HG02884 (cell line): ENCODE measurements around the gene FCRL3.
A peak's percentile ranks its signal among the peaks of the same experiment; 100 is the strongest.

ENCODE experiments used
- ATAC-seq: cut with Tn5 transposase; IDR thresholded peaks from one replicate; pipeline ENCODE4 v1.9.1; 2021; ENCODE audit warnings: mild to moderate bottlenecking, moderate library complexity; ENCODE audit not compliant: unreplicated experiment

Gene FCRL3

GRCh38 chr1:157691285-157691920 lies 9.2 kb downstream of the FCRL3 start:
- no peak for ATAC-seq

- no peak for ATAC-seq
Measured at GRCh38 chr1:157682710-157683437, 17.7 kb downstream of the FCRL3 start.

- no peak for ATAC-seq
Measured at GRCh38 chr1:157678721-157679120, 21.8 kb downstream of the FCRL3 start.

GRCh38 chr1:157673008-157673407 lies 27.6 kb downstream of the FCRL3 start:
- no peak for ATAC-seq

GRCh38 chr1:157671895-157672294 lies 28.7 kb downstream of the FCRL3 start:
- ATAC-seq: no peak

GRCh38 chr1:157659576-157660247 lies 40.9 kb downstream of the FCRL3 start:
- ATAC-seq: no peak

- no peak for ATAC-seq
Measured at GRCh38 chr1:157658571-157658970, 42.0 kb downstream of the FCRL3 start.

- ATAC-seq: no peak
Measured at GRCh38 chr1:157653494-157653873, 47.1 kb downstream of the FCRL3 start.

GRCh38 chr1:157652859-157653493 lies 47.6 kb downstream of the FCRL3 start:
- peak; percentile 98 for ATAC-seq

GRCh38 chr1:157648317-157648716 lies 52.3 kb downstream of the FCRL3 start:
- ATAC-seq: no peak

- ATAC-seq: no peak
Measured at GRCh38 chr1:157646144-157646543, 54.4 kb downstream of the FCRL3 start.

GRCh38 chr1:157641177-157641576 lies 59.4 kb downstream of the FCRL3 start:
- ATAC-seq: no peak

GRCh38 chr1:157639800-157640199 lies 60.8 kb downstream of the FCRL3 start:
- no peak for ATAC-seq

- no peak for ATAC-seq
Measured at GRCh38 chr1:157628773-157629172, 71.8 kb downstream of the FCRL3 start.
